ENCODE measurements around the gene PPL.
"Not testable (repeated sequence)": the region's sequence is repeated elsewhere in the genome, so short reads cannot be mapped to it uniquely, and the experiment has no call there.

The PPL gene

DNA sequence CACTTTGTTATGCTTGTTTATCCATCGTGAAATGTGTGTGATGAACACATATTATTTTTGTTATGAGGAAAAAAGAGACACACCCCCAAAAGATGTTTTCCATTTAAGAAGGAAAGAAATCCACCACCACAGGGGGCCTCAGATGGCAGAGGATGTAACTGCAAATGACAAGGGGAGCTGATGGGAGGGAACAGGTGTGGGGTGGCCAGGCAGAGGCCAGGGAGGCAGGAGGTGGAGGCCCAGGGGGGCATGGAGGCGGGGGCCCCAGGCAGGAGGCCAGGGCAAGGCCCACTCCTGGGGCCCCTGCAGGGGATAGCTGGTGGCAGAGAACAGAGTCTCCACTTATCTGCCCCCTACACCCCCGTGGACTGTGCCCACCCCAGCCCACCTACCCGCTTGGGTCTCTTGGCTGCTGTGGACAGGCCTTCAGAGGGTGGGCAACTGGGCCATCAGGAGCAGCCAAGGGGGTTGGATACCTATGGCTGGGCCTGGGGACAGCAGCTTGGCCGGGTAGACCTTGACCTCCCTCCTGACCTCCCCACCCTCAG lies 28.0 kb downstream of the PPL start:
- no peak for DNase-seq (ENCODE audit: low read depth in 2 of 2)

DNA sequence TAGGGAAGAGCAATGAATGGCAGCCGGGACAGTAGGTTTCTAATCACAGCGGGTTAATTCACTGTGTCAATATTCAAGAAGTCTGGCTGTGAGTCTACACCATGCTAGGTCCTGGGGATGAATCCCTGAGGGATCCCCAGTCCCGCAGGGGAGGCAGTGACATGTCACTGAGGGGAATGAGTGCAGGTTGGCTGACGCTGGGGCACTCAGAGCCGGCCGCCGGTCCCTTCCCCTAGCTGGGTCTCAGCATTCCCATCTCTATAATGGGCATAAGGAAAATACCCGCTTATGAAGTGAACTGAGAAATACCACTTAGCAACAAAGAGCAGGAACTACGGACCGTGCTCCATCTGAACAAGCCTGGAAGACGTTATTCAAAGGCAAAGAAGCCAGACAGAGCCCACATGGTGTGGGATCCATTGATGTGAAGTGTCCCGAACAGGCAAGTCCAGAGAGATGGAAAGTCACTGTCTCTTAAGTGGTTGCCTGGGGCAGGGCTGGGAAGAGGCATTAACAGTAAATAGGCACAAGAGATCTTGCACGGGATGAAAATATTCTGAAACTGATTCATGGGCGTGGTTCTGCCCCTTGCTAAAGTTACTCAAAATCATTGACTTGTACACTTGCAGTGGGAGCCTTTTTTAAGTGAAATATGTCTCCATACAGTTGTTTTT lies 31.9 kb downstream of the PPL start:
- no peak for DNase-seq (ENCODE audit: low read depth in 2 of 2)

DNA sequence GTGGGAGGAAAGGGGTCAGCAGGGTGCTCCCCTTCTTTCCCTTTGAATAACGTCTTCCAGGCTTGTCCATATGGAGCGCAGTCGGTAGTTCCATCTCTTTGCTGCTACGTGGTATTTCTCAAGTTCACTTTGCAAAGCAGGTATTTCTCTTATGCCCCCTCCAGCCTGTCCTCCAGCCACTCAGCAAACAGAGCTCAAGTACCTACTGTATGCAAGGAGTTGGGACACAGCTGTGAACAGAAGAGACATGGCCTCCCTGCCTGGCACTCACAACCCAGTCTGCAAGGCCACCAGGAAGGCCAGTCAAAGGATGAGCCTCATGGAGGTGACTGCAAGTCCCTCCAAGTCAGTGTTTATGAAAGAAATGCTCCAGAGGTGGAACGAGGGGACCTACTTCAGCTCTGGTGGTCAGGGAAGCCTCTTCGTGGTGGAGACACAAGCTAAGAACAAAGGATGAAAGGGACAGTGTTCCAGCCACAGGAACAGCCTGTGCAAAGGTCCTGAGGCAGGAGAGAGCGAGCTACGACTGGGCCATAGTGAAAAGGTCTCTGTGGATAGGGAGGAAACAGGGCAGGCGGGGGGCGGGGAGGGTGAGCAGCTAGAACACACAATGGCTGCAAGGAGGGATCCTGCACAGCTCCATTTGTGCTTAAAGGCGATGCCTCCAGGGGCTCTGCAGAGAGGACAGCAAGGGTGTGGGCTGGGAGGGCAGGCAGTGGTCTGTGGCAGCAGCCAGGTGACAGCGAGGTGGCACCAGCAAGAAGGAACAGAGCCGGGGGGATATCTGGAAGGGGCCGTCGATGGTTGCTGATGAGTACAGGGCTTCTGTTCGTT lies 32.6 kb downstream of the PPL start:
- DNase-seq (ENCODE audit: low read depth in 2 of 2) = no peak

DNA sequence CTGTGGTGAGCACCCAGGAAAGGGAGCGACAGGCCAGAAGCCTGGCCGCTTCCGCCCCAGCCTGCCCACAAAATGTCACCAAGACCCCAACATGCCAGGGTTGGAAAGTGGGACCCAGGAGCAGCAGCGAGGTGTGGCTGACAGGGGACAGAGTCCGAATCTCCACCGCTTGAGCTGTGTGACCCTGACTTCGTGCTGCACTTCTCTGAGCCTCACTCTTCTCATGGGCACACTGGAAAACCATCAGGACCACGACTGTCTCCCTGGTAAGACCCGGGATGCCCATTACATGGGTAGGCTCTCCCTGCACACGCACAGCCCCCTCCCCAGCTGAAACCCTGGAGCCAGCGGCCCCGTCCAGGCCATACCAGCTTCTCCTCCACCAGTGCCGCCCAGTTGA lies 34.9 kb downstream of the PPL start:
- no peak for DNase-seq (ENCODE audit: low read depth in 2 of 2)

DNA sequence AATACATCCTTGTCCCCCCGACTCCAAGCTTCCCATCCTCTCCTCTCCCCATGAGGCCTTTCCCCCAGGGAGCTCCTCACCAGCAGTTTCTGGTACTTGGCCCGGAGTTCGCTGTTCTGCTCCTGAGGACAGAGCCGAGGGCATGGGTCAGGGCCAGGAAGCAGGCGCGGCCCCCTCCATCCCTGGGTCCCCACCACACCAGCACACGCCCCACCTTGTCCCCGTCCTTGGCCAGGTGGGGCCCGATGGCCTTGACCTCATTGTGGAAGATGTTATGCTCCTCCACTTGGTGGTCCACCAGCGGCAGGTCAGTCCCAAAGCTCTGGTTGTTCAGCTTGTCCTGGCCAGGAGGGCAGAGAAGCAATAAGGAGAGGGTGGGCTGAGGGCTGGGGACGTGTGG lies 36.2 kb downstream of the PPL start:
- no peak for DNase-seq (ENCODE audit: low read depth in 2 of 2)

DNA sequence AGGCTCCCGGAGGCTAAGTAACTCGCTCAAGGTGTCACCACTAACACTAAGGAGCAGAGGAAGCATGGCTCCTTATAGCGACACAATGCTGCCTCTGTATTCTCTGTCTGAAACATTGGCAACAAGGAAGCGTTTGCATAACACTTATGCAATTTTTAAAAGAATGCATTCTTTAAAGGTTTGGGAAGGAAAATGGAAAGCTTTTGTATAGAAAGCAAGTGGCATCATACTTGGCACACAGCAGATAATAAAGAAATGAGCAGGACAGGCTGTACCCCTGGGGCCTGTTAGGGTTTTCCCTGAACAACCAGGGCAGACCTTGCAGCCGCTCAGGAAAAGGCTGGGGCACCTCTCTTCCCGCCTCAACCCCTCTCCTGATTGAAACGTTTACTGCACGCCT lies 36.9 kb downstream of the PPL start:
- DNase-seq (ENCODE audit: low read depth in 2 of 2) = no peak

DNA sequence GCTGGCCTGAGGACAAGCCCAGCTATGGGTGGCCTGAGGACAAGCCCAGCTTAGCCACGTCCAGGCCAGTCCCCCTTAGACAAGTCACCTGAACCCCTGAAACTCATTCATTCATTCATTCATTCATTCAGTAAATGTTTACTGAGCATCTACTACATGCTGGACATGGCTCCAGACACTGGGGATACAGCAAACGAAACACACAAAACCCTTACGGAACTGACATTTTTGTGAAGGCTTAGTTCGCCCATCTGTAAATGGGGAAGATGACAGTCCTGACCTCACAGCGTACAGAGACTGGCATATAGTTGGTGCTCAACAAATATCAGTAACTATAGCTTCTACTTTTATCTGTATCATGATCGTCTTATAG lies 37.5 kb downstream of the PPL start:
- no peak for DNase-seq (ENCODE audit: low read depth in 2 of 2)

DNA sequence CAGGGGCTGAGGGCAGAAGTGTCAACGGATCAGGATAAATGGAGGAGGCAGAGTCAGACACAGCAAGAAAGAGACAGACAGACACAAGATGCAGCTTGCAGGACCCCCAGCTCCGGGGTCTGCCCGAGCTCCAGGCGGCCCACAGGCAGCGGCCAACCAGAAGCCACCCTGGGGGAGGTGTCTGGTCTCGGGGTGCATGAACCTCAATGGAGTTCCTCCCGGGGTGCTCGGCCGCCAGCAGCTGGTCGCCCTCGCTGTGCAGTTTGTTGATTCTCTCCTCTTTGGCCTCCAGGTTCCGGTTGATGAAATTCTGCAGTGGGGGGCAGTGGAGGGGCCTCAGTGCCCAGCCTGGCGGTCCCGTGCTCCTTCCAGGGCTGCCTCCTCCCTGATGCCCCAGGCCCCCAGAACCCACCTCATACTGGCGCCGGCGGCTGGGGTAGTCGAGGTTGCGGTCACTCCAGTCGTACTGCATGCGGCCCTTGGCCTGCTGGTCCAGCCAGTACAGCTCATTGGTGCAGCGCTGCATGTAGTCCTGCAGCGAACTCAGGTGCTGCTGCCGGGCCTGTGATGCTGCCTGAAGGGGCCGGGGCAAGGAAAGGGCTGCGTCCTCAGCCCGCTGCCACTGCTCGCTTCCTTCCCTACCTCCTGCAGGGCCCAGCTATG lies 38.0 kb downstream of the PPL start:
- no peak for DNase-seq (ENCODE audit: low read depth in 2 of 2)

DNA sequence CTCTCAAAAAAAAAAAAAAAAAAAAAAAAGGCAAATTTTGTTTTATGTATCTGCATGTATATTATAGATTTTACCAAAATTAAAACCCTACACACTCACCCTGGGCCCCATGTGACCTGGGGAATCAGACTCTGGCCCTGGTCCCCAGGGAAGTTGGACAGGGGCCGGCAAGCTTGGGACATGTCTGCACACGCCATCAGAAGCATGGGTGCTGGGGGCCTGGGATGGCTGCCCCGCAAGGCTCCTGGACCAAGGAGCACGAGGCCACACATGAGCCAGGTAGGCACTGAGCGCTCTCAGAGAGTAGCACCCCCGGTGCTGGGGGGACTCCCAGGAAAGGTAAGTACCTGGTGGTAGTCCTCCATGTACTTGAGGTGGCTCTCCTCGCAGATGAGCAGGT lies 39.6 kb downstream of the PPL start:
- DNase-seq (ENCODE audit: low read depth in 2 of 2) = no peak

DNA sequence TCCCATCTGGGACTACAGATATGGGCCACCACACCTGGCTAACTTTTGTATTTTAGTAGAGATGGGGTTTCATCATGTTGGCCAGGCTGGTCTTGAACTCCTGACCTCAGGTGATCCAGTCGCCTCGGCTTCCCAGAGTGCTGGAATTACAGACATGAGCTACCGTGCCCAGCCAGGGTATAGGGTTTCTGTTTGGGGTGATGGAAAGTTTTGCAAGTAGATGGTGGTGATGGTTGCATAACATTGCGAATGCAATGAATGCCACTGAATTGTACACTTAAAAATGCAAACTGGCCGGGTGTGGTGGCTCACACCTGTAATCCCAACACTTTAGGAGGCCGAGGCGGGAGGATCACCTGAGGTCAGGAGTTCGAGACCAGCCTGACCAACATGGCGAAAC lies 40.2 kb downstream of the PPL start:
- not testable (repeated sequence) for DNase-seq (ENCODE audit: low read depth in 2 of 2)

DNA sequence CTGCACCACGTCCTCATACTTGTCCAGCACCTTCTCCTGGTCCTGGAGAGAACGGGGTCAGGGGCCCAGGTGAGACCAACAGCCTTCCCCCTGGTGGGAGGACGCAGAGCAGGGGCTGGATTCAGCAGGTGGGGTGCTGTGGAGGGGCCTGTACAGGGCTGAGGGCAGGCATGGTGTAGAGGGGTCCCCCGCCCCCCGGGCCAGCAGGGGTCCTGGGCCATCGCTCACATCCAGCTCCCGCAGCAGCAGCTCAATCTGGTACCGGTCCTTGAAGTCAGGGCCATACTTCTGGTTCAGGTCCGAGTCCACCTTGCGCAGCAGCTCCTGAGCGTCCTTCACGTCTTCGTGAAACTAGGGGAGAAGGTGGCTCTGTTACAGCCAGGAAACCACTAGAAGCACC lies 41.6 kb downstream of the PPL start:
- DNase-seq (ENCODE audit: low read depth in 2 of 2) = no peak

DNA sequence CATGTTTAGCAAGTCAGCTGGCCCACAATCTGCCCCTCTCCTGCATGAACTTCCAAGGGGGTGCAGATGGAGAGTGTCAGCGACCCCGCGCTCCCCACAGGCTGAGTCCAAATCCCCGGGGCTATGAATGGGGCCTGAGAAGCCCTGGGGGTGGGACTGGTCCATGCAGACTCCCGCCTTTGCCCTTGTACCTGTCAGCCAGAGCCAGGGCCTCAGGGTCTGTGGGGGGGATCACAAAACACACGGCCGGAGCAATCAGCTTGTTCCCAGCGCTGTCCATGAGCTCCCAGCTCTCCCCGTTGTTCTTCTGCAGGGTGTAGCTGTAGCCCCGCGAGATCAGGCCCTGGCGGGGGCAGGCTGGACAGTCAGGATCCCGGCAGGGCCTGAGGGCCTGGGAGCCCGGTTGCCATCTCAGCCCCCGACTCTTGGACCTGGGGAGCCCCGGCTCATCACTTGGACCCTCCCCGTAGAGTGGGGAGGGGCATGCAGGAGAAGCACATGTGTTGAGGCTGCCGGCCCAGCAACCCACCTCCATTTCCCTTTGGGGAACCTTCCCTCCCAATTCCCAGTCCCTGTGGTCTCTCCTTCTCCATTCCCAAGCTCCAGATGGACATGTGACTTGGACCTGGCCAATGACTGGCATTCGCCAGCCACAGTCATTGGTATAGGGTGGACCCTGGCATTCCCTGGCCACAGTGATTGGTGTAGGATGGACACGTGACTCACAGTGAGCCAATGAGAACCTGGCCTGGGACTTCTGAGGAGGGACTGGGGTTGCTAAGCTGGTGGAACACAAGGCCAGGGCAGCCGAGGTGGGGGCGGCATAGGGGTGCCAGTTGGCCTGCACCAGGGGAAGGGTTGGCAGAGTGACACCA lies 42.4 kb downstream of the PPL start:
- no peak for DNase-seq (ENCODE audit: low read depth in 2 of 2)

DNA sequence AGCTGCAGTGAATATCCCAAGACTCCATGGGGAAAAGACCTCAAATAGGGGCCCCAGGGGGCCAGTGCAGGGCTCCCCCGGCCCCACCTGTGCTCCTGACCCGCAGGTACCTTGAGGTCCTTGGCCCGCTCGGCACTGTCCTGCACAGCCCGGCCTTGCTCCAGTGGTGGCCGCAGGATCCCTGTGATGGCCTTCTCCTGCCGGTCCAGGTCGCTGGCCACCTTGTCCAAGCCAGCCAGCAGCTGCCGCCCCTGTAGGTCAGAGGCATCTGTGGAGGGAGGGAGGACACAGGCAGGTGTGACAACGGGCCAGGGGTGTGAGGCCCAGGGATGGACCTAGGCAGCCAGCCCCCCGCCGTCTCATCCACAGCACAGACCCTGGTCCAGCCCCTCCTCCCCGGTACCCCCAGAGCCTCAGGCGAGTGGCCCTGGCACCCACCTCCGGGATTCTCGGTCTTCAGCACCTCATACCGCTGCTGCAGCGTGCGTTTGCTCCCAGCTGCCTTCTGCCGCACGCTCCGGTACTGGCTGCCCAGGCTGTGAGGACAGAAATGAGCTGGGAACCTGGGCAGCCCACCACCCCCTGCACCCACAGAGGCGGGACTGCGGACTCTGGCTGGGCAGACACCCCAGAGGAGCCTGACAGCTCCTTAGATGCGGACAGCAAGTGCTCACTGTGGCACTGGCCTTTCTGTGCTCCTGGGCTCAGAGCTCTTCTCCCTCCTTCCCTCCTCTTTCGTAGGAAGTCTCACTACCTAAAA lies 43.7 kb downstream of the PPL start:
- no peak for DNase-seq (ENCODE audit: low read depth in 2 of 2)

DNA sequence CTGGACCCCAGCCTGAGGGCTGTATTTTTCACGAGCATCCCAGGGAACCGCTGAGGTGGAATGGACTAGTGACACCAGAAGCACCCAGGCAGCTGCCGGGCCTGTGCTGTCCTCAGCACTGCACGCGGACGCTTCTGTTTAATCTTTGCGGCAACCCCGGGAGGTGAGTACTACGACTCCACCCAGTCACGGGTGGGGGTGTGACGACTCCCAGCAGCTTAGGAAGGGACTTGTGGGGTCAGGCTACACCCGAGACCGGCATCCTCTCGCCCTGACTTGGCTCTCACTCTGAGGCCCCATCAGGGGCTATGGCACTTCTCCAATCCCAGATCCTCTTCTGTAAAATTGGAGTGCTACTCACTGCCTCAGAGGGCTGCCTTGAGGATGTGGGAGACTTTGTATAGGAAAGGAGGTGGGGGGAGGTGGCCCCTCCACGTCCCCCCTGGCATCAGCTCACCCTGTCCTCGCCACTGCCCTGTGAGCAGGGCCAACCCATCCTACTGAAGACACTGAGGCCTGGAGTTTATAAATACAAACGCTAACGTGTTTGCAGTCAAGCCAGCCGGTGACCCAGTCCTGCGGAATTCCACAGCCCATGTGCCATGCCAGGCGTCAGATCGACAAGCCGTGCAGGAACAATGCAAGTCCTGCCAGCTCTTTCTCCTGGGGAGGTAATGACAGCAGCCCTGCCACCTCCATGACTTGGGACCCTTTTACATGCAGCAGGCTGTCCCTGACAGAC lies 44.4 kb downstream of the PPL start:
- DNase-seq (ENCODE audit: low read depth in 2 of 2) = no peak

DNA sequence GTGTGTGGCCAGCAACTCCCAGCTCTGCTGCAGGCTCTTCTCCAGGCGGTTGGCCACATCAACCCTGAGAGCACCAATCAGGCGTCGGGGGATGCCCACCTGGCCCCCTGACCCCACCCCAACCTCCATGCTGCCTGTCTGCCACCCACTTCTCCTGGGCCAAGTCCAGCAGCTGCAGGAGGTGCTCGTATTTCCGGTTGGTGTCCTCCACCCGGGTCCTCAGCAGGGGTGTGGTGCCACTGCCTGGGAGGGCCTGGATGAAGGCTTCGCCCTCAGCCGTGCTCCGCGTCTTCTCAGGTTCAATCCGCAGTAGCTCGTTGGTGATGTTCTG lies 45.1 kb downstream of the PPL start:
- DNase-seq (ENCODE audit: low read depth in 2 of 2) = no peak

DNA sequence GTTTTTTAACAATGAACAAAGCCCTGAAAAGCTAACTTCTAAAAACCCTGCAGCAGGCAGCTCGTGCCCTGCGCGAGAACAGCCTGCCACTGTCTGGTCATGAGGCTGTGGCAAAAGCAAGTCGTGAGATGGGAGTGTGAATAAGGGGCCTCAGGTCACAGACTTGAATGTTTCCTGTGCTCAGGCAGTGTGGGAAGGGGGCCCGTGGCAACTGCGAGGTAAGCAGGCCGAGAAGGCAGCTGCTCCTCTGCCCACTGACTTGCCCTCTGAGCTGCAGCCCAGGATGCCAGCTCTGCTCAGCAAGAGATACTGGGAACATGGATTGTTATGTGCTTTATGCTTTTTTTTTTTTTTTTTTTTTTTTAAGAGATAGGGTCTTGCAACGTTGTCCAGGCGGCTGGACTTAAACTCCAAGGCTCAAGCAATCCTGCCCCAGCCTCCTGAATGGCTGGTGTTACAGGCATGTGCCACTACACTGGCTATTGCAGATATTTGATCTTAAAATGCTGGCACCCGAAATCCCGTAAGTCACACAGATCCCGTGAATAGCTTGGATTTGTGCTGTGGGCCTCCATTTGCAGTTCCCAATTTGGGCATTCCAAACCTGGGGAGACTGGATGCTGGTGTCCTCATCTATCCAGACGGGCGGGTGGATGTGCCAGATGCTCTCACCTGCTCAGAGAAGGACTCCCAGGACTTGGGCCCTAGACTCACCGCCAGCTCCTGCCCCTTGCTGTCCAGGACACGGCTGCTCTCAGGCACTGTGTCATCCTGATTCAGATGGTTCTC lies 45.7 kb downstream of the PPL start:
- no peak for DNase-seq (ENCODE audit: low read depth in 2 of 2)

DNA sequence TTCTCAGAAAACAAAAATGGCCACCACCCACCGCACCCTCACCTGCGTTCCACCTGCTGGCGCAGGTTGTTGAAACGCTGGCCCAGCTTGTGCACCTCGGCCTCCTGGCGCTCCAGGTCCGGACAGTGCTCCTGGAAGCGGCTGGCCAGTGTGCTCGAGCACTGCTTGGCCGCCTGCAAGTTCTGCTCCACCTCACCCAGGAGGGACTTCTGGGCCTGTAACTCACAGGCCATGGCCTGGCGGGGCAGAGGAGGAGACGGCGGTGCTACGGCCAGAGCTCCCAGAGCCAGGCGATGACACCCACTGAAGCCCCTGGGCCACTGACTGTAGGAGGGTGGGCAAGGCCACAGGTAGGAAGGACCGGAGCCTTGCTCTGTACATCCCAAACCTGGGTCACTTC lies 46.3 kb downstream of the PPL start:
- no peak for DNase-seq (ENCODE audit: low read depth in 2 of 2)

DNA sequence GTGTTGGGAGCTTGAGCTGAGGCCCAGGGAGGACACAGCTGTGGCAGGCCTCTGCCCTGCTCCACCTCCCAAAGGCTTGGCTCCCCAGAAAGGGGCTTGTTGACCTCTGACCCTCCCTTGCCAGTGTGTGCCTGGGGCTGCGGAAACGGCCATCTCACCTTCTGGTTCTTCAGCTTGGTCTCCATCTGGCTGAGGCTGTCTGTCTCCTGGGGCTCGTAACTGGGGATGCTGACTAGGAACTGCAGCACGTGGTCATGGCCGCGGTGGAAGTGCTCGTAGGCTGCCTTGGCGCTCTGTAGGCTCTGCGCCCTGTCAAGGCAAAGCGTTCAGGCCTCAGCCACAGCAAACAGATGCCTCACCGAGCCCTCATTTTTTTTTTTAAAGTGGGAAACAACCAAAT lies 46.9 kb downstream of the PPL start:
- no peak for DNase-seq (ENCODE audit: low read depth in 2 of 2)

DNA sequence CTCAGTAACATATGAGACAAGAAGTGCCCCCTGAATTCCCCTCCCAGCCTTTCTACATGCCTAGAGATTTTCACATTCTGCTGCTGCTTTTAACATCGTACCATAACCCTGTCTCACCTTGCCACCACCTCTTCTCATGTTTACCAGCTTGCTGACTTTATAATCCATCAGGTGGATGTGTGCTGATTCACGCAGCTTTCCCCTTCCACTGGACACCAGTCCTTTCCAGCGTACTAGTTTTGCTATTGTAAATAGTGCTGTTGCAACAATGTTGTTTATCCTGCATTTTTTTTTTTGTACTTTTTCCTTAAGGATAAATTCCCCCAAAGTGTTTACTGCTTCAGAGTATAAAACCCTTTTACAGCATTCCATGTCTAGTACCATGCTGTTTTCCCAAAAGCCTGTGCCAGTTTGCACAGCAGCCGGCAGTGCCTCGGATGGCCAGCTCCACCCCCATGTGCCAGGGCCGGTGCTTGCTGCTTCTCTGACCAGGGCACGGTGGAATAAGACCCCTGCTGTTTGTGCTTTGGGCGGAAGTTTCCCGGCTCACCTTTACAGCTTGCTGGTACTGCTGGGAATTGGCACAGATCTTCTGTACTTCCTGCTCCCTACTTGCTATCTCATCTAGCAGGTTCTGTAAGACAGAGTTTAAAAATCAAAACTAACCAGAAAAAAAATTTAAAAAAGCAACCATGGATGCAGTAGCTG lies 48.4 kb downstream of the PPL start:
- no peak for DNase-seq (ENCODE audit: low read depth in 2 of 2)

Data from stimulated activated CD4-positive, alpha-beta T cell treated with anti-CD3 and anti-CD28 coated beads, Interleukin-1b, Interleukin-23, amount 100 ng/mL, for 4 hours (primary cell).